Suppressor macrophage treated with lipopolysaccharide for 1 hour (primary cell): ENCODE results near the gene OBSL1.

Experiments
- DNase-seq, 3 donors: peaks; one replicate each; pipeline ENCODE4 v3.0.0-alpha.2; 2020 to 2022

The OBSL1 gene

DNA sequence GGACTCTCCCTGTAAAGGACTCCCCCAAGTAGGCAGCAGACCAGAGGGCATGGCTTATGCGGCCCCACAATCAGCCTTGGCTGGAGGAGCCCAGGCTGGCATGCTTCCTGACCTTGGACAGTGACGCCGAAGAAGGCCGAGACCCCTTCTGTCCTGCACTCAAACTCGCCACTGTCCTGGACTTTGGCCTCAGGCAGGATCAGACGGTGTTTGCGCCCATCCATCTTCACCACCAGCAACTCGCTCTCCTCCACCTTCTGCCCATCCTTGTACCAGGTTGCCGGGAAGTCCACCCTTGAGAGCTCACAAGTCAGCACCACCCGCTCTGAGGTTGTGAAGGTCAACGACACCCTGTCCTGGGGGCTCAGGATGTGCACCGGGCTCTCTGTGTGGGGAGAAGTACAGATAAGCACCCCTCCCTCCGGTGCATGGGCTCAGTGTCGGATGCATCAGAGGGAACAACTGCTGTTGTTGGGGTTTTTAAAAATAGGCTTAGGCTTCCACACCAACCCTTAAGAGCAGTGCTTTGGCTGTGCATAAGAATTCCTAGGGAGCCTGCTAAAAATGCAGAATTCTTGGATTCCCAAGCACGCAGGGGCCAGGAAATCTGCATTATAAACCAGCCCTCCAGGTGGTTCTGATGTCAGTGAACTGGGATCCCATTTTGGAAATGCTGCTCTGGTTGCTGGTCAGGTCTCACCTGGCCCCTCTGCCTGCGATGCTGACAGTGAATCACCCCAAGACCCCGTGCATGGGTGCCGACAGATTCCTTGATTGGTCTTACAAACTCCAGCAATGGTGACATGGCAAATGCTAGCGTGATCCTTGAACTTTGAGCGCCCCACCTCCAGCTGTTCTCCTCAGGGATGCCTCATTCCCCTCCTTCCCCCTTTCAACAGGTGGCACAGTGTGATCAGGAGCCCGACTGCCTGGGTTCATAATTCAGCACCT is 5.9 kb downstream of the OBSL1 start:
- DNase-seq, result no peak

DNA sequence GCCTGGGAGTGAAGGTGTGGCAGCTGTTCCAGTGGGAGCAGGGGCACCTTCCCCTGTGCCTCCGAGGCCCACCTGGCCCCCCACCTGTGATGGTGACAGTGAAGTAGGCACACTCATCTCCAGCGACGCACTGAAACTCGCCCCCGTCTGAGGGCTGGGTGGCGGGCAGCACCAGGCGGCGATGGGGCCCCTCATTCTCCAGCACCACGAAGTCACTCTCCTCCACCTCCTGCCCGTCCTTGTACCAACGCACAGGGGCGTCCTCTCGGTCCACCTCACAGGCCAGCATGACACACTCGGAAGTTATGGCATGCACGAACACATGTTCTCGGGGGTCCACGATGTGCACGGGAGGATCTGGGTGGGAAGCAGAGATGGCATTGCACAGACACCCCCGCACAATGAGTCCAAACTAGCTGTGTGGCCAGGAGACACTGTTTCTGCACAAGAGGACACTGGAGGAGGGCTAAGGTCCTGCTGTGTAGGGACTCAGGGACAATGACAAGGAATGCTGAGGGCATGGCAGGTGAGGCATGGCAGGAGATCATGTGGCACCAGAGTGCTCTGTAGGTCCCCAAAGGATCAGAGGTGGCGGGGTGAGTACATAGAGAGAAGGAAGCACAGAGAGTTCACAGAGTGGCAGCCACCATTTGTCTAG is 7.9 kb downstream of the OBSL1 start:
- no peak for DNase-seq

DNA sequence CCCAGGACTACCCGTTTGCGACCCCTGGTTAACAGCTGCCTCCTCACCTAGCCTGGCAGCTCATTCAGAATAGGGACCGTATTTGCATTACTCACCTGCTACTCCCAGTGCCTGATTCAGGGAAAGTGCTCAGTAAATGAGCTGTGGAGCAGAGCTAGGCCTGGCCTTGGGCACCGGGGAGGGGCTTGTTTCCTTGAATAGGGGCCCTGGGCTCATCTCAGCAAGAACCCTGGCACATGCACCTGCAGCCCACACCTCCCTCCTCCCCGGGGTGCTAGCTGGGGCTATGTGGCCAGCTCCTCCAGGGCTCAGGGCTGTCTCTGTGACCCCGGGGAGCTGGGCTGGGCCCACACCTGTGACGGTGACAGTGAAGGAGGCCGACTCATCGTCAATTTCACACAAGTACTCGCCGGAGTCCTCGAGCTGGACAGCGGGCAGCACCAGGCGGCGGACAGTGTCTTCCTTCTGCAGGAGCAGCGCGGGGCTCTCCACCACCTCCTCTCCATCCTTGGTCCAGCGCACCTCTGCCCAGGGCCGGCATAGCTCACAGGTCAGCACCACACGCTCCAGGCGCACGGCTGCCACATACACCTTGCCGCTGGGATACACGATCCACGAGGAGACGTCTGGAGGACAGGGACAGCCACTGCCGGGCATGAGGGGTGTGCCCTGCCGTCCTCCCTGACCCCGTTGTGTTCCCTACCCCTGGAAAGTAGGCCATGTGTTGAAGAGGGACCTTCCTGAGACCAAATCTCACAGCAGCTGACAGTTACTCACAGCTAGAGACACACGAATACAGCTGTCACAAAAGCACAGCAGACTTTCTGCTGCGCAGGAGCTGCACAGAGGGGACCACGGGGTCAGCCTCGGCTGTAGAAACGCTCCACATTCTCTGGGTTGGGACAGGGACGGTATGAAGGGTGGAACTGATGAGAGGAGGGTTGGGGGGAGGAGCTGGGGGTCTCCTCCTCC is 9.0 kb downstream of the OBSL1 start:
- no peak for DNase-seq

DNA sequence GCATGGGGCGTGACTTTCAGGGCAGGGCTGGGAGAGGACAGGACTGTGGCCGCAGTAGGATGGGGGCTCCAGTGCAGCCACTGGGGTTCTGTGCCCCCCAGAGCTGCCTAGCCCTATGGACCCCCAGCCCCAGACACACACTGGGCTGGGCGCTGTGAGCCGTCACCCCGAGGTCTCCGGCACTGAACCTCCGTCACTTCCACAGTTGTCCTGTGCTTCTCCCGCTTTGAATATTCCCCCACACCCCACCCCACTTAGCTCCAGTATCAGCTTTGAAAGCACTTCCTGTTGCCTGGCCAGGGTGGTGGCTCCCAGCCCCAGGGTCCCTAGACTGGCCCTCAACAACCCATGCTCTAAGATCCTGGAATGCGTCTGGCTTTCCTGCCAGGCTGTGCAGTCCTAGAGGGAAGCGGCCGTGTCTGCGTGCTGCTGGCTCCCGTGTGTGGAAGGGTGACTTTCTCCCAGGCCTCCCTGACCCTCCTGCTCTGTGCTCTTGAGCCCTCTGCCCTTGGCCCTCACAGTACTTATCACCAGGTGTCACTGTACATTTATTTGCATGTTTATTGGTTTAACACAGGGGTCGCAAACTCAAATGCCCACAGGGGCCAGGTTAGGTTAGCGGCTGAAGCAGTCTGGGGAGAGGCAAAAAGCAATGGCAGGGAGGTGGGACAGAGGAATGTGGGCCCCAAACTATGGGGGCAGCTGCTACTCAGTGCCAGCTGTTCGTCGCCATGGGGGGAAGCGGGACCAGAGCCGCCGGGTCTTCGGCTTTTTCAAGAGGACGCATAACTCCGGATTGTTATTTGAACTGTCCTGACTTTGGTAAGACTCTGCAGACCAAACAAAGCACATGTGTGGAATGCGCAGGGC is 9.9 kb downstream of the OBSL1 start:
- no peak for DNase-seq

DNA sequence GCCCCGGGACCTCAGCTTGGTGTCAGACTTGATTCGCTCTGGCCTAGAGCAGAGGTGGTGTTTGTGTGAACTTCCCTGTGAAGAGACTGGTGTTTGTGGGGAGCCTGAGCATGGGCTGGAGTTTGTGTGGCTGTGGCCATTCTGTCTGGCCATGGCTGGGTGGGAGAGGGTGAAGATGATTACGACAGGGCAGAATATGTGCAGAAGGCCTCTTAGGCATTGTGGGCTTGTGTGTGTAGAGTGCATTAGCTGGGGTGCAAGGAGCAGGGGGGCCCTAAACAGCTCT is 10.5 kb downstream of the OBSL1 start:
- DNase-seq, result no peak

DNA sequence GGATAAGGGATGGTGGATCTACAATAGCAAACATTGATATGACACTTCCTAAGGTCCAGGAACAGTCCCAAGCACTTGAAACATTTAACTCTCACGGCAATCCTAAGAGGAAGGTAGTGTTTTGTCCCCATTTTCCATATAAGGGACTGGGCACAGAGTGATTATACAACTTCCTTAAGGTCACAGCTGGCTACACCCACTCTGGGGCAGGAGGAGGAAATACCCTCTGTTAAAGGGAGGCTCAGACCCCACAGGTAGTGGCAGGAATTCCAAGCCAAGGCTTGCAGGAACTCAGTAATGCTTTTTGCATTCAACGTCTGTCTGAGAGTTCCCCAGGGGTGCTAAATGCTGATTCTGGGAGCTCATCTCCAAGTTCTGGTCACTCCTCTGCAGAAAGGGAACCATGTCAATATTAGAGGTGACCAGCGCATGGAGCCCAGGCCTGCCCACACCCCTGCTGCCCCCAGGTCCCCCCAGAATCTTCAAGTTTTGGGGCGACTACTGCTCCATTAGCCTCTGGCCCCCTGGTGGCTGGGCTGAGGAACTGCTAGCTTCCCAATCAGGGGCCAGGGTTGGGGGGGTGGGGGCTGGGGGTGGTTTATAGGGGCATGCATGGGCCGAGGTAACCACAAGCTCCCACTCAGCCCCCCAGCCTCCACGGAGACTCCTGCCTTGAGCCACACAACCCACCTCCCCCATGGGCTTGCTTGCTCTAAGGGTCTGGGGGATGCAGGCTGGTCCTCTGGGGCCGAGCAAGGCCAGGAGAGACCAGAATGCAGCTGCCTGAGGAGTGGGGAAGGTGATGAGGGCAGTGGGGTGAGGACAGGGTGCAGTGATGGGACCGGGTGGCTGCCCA is 11.1 kb downstream of the OBSL1 start:
- DNase-seq, result peak; percentile 24 to 51 (median 35)

DNA sequence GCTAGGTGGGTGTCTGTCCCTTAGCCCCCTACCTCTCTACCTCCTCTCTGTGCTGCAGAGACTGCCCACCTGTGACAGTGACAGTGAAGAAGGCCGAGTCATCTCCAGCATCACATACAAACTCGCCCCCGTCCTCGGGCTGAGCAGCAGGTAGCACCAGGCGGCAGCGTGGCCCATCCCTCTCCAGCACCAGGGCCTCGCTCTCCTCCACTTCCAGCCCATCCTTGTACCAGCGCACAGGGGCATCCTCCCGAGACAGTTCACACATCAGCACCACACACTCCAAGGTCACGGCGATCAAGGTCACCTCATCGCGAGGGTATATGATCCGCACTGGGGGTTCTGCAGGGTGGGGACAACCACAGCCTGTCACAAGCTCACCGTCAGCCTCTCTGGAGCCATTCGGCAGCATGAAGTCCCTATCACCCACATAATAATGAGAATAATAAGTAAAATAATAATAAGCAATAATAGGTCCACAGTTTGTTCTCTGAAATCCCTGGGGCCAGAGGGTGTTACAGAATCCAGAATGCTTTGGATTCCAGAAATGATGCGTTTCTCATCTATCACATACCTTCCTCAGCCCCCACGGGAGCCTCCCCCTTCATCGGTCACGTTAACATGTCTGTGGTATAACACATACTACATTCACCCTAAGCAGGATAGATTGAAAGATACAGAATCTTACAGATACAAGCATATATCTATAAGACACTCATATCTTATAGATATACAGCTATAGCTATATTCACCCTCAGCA is 12.0 kb downstream of the OBSL1 start:
- no peak for DNase-seq

DNA sequence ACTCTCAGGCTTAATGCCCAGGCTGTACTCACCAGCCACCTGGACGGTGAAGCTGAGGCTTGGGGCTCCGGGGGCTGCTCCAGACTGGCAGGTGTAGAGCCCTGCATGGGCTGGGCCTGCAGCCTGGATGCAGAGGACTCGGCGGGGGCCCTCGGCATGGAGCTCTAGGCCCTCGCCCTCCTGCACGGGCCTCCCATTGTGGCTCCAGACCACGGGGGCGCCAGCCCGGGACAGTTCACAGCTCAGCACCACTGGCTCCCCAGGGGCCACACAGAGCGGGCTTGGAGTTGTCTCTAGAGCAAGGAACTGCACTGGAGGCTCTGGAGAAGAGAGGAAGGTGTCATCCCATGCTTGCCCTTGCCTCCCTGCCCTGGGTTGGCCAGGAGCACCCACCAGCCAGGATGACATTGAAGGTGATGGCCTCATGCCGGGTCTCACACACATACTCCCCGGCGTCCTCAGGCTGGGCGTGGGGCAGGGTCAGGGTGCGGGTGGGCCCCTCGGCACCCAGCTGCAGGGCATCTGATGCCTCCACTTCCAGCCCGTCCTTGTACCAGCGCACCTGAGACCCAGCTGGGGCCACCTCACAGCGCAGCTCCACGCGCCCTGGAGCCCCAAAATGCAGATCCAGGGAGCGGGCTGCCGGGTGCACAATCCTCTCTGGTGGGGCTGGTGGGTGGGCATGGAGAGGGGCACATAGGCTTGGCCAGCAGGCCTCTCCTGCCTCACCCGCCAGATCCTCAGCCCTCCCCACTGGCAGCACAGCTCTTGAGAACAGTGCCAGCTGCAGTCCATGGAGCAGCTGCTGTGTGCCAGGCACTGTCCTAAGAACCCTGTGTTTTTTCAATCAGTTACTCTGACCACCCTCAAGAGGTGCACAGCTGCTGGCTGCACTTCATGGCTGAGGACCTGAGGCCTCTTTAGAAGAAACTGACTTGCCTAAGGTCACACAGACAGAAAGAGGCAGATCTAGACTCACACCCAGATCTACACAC is 13.3 kb downstream of the OBSL1 start:
- no peak for DNase-seq

DNA sequence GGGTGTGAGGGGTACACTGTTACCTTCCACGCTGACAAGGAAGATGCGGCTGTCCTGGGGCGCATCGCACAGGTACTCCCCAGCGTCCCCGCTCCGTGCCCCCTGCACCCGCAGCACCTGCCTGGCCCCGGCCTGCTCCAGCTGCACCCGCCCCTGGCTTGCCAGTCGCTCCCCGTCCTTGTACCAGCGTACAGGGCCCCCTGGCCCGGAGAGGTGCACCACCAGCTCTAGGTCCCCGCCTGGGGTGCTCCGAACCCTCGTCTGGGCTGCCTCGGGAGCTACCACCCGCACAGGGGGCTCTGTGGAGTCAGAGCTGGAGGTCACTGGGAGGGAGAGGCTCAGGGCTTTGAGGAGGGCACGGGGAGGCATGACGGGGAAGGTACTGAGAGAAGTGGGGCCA is 14.0 kb downstream of the OBSL1 start:
- no peak for DNase-seq

DNA sequence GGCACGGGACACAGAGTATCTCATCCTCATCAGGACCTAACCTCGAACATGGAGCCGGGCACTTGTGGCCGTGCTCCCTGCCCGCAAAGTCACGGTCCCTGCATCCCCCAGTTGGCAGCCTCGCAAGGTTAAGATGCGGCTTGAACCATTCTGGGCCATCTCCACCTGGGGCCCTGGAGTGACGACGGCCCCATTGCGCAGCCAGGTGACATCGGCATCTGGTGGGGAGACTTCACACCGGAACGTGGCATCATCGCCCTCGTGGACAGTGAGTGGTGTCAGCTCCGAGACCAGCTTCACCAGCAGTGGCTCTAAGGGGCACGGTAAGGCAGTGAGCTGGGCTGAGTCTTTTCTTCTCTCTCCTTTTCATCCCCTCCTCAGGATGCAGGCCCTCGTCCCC is 14.9 kb downstream of the OBSL1 start:
- no peak for DNase-seq

DNA sequence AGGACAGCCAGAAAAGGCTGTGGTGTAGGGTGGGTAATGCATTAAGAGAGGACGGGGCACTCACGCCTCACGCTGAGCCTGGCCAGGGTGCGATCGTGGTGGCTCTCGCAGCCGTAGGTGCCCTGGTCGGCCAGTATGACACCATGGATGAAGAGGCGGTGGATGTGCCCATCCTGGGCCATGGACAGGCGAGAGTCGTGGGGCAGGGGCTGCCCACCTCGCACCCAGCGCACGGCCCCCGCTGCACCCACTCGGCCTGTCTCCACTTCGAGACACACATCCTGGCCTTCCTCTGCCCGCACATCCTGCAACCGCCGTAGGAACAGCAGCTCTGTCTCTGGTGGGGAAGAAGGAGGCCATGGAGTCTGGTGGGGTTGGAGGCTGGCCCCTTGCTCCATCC is 15.4 kb downstream of the OBSL1 start:
- DNase-seq, result no peak

DNA sequence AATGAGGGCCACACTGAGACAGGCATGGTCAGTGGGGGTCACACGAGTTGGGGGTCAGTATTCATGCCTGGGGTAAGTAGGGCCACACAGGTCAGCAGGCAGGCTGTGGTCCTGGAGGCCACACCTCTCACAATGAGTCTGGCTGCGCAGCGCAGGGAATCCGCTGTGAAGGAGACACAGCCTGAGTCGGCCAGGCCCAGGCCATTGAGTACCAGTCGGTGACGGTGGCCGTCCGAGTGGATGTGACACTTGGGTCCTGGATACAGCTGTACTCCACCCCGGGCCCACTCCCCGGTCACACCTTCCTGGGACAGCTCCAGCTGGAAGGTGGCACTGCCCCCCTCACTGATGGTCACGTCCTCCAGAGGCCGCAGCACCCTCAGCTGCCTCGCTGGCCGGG is 17.0 kb downstream of the OBSL1 start:
- DNase-seq, result no peak

DNA sequence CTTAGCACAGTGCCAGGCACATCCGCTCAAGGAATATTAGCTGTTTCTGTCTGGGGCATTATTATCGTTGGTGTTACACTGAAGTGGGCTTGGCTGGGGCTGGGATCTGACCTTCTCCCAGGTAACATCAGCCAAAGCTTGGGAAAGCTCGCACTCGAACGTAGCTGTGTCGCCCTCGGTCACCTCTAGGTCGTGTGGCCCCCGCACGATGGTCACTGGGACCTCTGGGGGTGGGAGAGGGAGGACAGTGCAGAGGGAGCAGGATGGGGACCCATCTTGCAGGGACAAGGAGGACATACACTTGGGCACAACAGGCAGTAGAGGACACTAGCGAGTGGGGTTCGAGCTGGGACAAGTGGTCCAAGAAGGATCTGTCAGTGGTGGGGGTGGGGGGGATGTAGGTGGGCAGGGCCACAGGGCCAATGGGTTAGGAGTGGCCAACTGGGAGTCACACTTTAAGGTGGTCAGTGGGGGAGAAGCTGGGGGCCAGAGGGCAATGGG is 17.8 kb downstream of the OBSL1 start:
- DNase-seq, result no peak

DNA sequence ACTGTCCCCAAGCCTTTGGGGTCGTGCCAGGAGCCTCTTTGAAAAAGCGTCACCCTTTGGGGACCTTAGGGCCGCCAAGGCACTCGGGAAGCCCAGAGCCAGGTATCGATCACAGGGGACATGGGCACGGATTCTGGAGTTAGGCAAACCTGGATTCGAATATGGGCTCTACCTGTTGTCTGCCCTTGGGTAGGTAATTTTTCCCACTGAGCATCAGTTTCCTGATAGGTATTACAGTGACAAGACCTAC is 18.2 kb downstream of the OBSL1 start:
- no peak for DNase-seq

DNA sequence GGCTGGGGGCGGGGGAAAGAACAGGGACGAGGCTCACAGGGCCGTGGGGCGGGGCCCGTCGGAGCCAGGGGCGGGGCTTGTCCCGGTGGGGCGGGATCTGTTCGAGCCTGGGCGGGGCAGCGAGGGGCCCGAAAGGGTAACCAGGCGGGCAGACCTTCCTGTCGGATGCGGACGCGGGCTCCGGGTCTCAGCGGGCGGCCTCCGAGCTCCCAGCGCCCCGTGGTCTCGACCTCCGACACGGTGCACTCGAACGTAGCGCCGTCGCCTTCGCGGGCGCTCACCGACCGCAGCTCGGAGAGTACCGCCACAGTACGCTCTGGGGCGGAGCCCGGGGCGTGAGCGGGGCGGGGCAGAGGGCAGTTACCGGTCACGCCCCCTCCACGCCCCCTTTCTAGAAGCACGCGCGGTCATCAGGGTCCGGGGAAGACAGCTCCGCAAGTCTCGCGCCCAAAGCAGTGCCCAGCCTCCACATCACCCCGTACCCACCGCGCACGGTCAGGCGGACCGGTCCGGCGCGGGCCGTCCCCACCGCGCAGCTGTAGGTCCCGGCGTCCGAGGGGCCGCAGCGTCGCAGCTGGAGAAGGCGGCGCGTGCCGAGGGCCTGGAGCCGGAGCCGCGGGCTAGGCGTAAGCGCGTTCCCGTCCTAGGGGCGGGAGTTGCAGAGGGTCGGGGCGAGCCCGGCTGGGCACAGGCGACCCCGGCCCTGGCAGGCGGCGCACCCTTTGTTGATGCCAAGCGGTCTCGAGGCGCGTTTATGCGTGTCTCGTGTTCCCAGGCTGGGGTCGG is 18.8 kb downstream of the OBSL1 start:
- peak; percentile 84 to 95 (median 91) for DNase-seq

DNA sequence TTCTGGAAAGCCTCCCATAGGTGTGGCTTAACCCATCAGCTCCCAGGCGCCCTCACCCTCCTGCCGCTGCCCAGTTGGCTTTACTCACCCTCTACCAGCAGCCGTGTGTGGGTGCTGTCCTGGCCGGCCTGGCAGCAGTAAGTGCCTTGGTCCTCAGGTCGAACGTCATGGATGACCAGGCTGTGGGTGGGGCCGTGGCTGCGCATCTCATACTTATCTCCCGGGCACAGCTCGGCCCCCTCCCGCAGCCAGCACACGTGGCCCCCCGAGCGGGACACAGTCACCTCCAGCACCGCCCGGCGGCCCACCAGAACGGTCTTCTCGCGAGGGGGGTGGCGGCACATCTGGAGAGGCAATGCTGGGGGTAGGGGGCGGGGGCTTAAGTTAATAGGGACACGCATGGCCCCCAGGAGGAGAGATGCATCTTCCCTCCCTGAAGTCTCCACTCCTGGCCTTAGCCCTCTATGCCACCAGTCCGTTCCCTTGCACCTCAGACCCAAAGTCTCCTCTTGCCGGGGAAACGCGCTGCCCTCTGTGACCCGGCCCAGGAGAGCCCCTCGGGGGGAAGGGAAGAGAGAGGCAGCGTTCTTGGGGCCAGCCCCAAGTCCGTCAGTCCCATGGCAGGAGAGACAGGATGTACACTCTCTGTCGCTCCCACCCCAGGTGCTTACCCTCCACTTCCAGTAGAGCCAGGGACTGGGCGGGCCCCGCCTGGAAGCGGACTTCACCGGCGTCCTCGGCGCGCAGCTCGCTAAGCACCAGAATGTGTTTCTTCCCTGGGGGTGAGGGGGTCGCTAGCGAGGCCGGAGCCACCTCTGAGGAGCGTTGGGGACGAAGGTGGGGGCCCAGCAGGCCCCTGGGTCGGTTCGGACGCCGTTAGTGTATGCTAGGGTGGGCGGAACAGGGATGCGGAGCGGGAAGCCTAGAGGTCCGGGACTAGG is 19.6 kb downstream of the OBSL1 start:
- peak; percentile 33 to 41 (median 34) for DNase-seq

DNA sequence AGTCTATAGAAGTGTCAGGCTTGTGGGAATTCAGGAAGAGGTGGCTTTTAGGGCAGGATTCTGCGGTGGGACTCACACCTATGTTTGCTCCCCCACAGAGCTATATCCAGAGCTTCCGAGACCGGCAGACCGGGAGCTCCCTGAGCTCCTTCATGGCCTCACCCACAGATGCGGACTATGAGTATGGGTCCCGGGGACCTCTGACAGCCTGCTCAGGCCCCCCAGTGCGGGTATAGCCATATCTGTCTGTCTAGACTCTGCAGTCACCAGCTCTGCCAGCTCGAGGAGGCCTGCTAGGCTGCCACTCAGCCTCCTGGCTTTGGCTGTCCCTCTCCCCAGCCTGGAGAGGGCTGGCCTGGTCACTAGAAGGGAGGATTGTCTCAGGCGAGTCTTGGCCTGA is 21.7 kb downstream of the OBSL1 start:
- DNase-seq, result no peak
